Endodermal cell (in vitro differentiated cells): ENCODE results near the gene IRX6. TPM values are rescaled to one million over a fixed set of nuclear protein-coding genes. Genes with fewer than 3 reads are reported as not detected.

Experiments
- DNase-seq: peaks from one replicate; pipeline ENCODE4 v3.0.0-alpha.2; 2017
- H3K27ac ChIP-seq: 2 replicates; pipeline ENCODE4 v1.5.1; 2013; ENCODE audit warnings: mild to moderate bottlenecking, low read depth, low read length, moderate library complexity
- H3K27me3 ChIP-seq: 2 replicates; pipeline ENCODE4 v1.6.1; 2013; ENCODE audit warnings: mild to moderate bottlenecking, low read length, moderate library complexity; ENCODE audit not compliant: insufficient read depth, control insufficient read depth, poor library complexity, severe bottlenecking
- H3K36me3 ChIP-seq: 2 replicates; pipeline ENCODE4 v1.7.0; 2013; ENCODE audit warnings: mild to moderate bottlenecking, low read length, moderate library complexity; ENCODE audit not compliant: control insufficient read depth, insufficient read depth
- H3K4me1 ChIP-seq: one replicate; pipeline ENCODE4 v1.7.0; 2013; ENCODE audit warnings: low read length; ENCODE audit not compliant: control insufficient read depth, insufficient read depth
- H3K4me3 ChIP-seq: 2 replicates; pipeline ENCODE4 v1.5.1; 2013; ENCODE audit warnings: mild to moderate bottlenecking, low read length, moderate library complexity
- H3K9ac ChIP-seq: 2 replicates; pipeline ENCODE4 v1.6.1; 2013; ENCODE audit warnings: mild to moderate bottlenecking, low read length, moderate library complexity; ENCODE audit not compliant: poor library complexity, severe bottlenecking; ENCODE audit errors: extremely low read depth
- H3K9me3 ChIP-seq: 2 replicates; pipeline ENCODE4 v1.6.1; 2013; ENCODE audit warnings: mild to moderate bottlenecking, low read length, moderate library complexity; ENCODE audit not compliant: control insufficient read depth
- H3K27ac Mint-ChIP-seq: 2 replicates; pipeline ENCODE4 v1.8.0; 2020; ENCODE audit warnings: mixed read lengths
- H3K27me3 Mint-ChIP-seq: 2 replicates; pipeline ENCODE4 v1.8.0; 2021; ENCODE audit warnings: mild to moderate bottlenecking, mixed read lengths; ENCODE audit not compliant: insufficient read depth
- H3K36me3 Mint-ChIP-seq: 2 replicates; pipeline ENCODE4 v1.8.0; 2020; ENCODE audit warnings: low read depth, mixed read lengths
- H3K4me1 Mint-ChIP-seq: 2 replicates; pipeline ENCODE4 v1.8.0; 2020; ENCODE audit warnings: mixed read lengths
- H3K4me3 Mint-ChIP-seq: 2 replicates; pipeline ENCODE4 v1.8.0; 2020; ENCODE audit warnings: mild to moderate bottlenecking, moderate library complexity, mixed read lengths
- H3K9me3 Mint-ChIP-seq: 2 replicates; pipeline ENCODE4 v1.8.0; 2020; ENCODE audit warnings: mild to moderate bottlenecking, mixed read lengths
- WGBS, 2 experiments: methylation state at CpG; one replicate each; pipeline versions ENCODE4 v1.1.5 to v1.1.7; 2013; ENCODE audit warnings: missing lambda C conversion rate in 2 of 2, mixed read lengths in 1 of 2; ENCODE audit not compliant: insufficient coverage in 1 of 2, insufficient read length in 1 of 2; 5-methylcytosine and 5-hydroxymethylcytosine counted together
- total RNA-seq, 2 donors: library from RNA; stranded (reverse); fragmentation: NEBNext Ultra II Directional in 1 of 2; extraction: Animal tissue kit (Norgen Biotek cat#: 25700) in 1 of 2; gene quantifications; 2 replicates in 1 of 2; 3 replicates in 1 of 2; pipeline ENCODE4 v1.2.1, GENCODE V29; 2021
- TF ChIP-seq, protein P1 (sequence below): fragments of 200-600 bp; sonication (generic); conservative IDR thresholded peaks from 2 replicates; pipeline ENCODE4 v1.5.0; 2021; ENCODE audit warnings: antibody characterized with exemption, mild to moderate bottlenecking

Gene IRX6
- total RNA-seq, 2 donors from 2014 or later = 0.55 to 1.1 TPM

DNA sequence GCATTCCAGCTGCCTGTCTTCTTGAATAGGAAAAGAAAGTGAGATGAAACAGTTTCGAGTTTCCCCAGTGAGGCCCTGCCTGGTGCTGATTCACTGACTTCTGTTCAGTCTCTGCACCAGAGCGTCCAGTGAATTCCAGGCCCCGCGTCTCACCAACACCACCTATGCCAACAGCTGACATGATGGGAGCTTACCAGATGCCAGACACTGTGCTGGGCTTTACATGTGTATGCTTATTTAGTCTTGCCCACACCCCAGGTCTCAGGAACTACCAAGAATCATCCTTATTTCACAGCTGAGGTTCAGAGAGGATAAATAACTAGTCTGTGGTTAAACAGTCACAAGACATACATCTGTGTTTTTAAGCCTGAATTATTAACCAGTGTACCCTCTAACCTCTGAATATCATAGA lies 29.1 kb upstream of the IRX6 start:
- 73 to 95% methylated on average over 3 to 4 of the region's 4 CpGs for WGBS, 2 experiments
- Mint-ChIP-seq H3K9me3 (peaks cover 4% of the 10 kb centered on the region), H3K4me1 (peaks cover 8% of the 10 kb centered on the region), H3K27me3 (peaks cover 3% of the 10 kb centered on the region), H3K4me3 (no peak overlapping the region), H3K36me3 (no peaks in the 10 kb centered on the region), H3K27ac (no peak overlapping the region)
- TF ChIP-seq, protein P1, sequence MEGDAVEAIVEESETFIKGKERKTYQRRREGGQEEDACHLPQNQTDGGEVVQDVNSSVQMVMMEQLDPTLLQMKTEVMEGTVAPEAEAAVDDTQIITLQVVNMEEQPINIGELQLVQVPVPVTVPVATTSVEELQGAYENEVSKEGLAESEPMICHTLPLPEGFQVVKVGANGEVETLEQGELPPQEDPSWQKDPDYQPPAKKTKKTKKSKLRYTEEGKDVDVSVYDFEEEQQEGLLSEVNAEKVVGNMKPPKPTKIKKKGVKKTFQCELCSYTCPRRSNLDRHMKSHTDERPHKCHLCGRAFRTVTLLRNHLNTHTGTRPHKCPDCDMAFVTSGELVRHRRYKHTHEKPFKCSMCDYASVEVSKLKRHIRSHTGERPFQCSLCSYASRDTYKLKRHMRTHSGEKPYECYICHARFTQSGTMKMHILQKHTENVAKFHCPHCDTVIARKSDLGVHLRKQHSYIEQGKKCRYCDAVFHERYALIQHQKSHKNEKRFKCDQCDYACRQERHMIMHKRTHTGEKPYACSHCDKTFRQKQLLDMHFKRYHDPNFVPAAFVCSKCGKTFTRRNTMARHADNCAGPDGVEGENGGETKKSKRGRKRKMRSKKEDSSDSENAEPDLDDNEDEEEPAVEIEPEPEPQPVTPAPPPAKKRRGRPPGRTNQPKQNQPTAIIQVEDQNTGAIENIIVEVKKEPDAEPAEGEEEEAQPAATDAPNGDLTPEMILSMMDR = no peak
- Histone ChIP-seq H3K9ac (no peak overlapping the region), H3K4me3 (no peak overlapping the region), H3K27ac (no peak overlapping the region), H3K27me3 (no peaks in the 10 kb centered on the region), H3K4me1 (no peaks in the 10 kb centered on the region), H3K36me3 (no peaks in the 10 kb centered on the region), H3K9me3 (peaks cover 4% of the 10 kb centered on the region)
- no peak for DNase-seq

DNA sequence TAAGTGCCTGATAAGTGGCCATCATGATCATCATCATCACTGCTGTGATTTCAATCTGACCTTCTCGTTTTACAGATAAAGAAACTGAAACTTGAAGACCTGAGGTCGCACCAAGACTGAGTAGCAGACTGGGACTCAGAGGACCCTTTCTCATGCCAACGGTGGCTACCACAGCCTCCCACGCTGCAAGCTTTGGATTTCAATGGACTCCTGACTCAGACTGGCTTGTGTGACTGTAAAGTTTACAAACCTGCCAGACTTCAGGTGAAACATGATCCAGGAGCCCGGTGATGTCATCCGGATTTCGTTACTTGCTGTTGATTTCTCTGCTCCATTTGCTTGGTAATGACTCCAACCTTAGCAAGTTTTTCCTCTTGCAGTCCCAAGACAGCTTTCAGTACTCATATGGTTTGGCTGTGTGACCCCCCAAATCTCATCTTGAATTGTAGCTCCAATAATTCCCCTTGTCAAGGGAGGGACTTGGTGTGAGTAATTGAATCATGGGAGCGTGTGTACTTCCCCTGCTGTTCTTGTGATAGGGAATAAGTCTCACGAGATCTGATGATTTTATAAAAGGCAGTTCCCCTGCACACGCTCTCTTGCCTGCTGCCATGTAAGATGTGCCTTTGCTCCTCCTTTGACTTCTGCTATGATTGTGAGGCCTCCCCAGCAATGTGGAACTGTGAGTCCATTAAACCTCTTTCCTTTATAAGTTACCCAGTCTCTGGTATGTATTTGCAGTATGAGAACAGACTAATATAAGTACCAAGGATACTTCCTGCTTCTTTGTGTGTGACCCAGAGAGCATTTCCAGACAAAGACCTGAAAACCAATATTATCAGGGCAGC lies 26.7 kb upstream of the IRX6 start:
- H3K27me3 Mint-ChIP-seq = peaks cover 8% of the 10 kb centered on the region
- DNase-seq = no peak
- TF ChIP-seq, protein P1 = no peak
- Histone ChIP-seq H3K4me1 (no peaks in the 10 kb centered on the region), H3K9me3 (peaks cover 4% of the 10 kb centered on the region), H3K36me3 (no peaks in the 10 kb centered on the region), H3K27me3 (no peaks in the 10 kb centered on the region), H3K4me3 (no peak overlapping the region), H3K9ac (no peak overlapping the region), H3K27ac (no peak overlapping the region)
- H3K4me1 Mint-ChIP-seq = peaks cover 6% of the 10 kb centered on the region
- peaks cover 4% of the 10 kb centered on the region for H3K9me3 Mint-ChIP-seq
- no peak overlapping the region for H3K4me3 Mint-ChIP-seq
- WGBS, 2 experiments = 84 to 93% methylated on average over 9 to 10 of the region's 10 CpGs
- H3K27ac Mint-ChIP-seq = no peak overlapping the region
- no peaks in the 10 kb centered on the region for H3K36me3 Mint-ChIP-seq

DNA sequence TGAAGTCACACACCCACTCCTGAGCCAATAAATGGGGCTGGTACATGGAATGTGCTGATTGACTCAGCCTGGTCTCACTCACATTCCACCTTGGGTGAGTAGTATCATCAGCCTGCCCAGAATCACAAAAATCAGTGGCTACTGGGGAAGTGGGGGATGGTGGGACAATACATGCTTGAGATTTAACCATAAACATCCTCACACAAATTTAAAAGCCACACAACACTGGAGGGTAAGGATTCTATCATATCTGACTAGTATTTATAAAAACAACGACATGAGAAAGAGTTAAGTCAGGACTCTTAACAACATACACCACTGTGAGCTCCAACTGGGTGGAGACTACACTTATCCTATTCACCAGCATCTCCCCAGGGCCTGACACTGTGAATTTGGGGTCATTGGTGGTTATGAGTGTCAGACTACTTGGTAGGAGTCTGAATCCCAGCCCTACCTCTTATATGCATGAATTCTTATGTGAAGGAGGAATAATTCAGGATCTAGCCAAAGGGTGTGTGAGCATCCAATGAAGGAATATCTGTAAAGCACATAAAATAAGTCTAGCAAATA lies 26.0 kb upstream of the IRX6 start:
- H3K9me3 Mint-ChIP-seq = peaks cover 4% of the 10 kb centered on the region
- H3K4me3 Mint-ChIP-seq = no peak overlapping the region
- TF ChIP-seq, protein P1 = no peak
- Histone ChIP-seq H3K9ac (no peak overlapping the region), H3K4me3 (no peak overlapping the region), H3K36me3 (no peaks in the 10 kb centered on the region), H3K27ac (no peak overlapping the region), H3K9me3 (peaks cover 4% of the 10 kb centered on the region), H3K4me1 (no peaks in the 10 kb centered on the region), H3K27me3 (no peaks in the 10 kb centered on the region)
- H3K27me3 Mint-ChIP-seq = peaks cover 8% of the 10 kb centered on the region
- H3K27ac Mint-ChIP-seq = no peak overlapping the region
- no peaks in the 10 kb centered on the region for H3K36me3 Mint-ChIP-seq
- no peak for DNase-seq
- peaks cover 4% of the 10 kb centered on the region for H3K4me1 Mint-ChIP-seq
- 60% methylated on average over 1 of the region's 1 CpG; no CpG with 5 or more reads in 1 of the 2 experiments for WGBS, 2 experiments
